Cerebellar nuclear complex (tissue), 1 donor: ENCODE data around the gene CAPN1.

ENCODE experiments used
- DNase-seq, 2 experiments: peaks; one replicate each; lab custom pipeline; 2025; lab: John Stamatoyannopoulos, UW

The CAPN1 gene

DNA sequence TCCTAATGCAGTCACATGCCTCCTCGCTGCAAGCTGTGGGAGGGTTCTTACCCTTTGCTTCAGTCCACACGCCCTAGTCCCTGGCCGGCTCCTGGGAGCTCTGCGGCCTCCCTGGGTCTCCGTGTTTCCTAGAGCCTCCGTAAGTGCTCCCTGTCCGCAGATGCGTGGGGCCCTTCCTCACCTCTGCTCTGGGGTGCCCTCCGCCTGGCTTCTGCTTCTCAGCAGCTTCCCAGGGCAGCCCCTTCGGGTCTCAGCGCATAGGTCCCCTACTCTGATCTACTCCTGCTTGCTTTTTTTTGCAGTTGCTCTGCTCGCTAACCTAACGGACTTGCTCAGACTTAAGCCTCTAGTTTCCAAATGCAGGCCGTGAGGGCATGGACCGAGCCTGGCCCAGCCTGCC, 22.4 kb downstream of the CAPN1 start:
- DNase-seq, result no peak

DNA sequence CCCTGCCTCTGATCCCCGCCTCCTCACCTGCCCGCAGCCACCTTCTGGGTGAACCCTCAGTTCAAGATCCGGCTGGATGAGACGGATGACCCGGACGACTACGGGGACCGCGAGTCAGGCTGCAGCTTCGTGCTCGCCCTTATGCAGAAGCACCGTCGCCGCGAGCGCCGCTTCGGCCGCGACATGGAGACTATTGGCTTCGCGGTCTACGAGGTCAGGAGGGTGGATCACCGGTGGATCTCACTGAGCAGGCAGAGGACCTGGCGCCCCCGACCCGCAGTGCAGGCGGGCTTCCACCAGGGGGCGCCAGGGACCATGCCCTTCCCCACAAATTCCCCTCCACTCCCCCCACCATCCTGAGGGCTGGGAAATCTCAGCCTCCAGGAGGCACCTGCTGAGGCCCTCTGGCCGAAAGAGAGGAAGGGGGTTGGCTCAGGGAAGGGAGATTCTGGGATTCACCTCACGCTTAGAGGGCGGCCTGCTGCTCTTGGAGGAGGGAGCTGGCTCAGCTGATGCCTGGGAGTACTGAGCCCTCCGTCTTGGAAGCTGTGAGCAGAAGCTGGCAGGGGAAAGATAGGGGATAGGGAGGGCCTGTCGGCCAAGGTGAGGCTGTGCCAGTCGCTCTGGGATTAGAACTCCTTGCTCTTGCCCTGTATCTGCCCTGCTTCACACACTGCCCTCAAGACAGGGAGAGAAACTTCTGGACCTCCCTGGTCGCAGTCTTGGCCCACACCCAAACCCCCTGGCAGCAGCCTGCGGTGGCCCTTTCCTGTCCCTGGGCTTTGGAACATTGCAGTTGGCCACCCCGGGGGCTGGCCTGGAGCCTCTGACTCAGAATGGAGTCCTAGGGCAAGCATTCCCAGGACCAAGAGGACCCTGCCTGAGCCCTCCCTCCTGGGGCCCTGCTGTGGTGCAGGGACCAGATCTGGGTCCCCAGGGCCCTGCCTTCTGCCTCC, 23.2 kb downstream of the CAPN1 start:
- DNase-seq, result no peak

DNA sequence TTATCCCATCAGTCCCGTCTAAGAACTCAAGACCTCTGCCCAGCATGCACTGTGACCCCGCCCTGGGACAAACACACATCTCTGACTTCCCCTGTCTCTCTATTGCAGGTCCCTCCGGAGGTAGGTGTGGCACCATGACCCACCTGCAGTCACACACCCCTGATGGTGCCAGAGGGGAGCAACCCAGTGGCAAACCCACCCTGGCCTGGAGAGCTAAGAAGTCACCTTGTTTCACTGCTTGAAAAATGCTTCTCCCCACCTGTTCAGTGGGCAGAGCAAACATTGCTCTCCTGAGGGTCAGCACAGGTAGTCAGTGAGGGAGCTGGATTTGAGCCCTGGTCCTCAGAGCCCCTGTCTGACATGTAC, 23.9 kb downstream of the CAPN1 start:
- no peak for DNase-seq

DNA sequence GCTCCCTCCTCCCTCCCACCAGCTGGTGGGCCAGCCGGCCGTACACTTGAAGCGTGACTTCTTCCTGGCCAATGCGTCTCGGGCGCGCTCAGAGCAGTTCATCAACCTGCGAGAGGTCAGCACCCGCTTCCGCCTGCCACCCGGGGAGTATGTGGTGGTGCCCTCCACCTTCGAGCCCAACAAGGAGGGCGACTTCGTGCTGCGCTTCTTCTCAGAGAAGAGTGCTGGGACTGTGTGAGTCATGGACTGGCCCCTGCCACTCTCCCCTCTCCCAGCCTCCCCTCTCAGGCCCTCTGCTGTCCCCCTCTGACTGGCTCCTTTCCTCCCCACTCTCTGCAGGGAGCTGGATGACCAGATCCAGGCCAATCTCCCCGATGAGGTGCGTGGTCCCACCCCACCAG, 24.7 kb downstream of the CAPN1 start:
- no peak for DNase-seq

DNA sequence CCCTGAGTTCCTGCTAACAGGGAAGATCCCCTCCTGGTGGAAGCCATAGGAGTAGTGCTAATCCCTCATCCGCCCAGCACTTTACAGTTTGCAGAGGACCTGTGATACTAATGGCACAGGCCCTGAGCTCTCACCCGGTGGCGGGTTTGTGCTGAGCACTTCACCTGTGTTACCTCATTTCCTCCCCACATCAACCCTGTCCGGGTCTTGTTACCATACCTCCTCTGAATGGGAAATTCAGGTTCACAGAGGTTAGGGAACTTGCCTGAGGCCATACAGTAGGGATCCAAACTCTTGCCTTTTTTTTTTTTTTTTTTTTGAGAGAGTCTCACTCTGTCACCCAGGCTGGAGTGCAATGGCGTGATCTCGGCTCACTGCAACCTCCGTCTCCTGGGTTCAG, 25.2 kb downstream of the CAPN1 start:
- no peak for DNase-seq

DNA sequence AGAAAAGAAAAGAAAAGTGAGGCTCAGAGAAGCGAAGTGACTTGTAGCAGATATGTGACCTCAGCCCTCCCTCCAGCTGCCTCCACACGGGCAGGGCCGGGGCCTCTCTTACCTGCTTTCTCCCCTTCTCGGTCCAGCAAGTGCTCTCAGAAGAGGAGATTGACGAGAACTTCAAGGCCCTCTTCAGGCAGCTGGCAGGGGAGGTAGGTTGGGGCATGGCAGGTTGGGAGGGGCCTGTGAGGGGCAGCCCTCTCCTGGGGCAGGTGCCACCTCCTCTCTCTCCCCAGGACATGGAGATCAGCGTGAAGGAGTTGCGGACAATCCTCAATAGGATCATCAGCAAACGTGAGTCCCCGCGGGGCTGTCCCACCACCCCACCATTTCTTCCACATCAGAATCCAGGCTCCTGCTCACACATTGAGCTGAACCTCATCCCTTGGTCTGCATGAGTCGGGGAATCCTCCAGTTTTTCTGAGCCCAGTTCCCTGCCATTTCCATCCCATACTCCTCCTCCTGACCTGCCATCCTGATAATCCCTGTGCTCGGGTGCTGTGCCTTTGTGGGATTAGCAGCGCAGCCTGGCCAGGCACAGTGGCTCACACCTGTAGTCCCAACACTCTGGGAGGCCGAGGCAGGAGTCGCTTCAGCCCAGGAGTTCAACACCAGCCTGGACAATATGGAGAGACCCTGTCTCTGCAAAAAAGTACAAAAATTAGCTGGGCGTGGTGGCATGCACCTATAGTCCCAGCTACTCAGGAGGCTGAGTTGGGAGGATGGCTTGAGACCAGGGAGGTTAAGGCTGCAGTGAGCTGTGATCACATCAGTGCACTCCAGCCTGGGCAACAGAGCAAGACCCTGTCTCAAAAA, 26.4 kb downstream of the CAPN1 start:
- no peak for DNase-seq

DNA sequence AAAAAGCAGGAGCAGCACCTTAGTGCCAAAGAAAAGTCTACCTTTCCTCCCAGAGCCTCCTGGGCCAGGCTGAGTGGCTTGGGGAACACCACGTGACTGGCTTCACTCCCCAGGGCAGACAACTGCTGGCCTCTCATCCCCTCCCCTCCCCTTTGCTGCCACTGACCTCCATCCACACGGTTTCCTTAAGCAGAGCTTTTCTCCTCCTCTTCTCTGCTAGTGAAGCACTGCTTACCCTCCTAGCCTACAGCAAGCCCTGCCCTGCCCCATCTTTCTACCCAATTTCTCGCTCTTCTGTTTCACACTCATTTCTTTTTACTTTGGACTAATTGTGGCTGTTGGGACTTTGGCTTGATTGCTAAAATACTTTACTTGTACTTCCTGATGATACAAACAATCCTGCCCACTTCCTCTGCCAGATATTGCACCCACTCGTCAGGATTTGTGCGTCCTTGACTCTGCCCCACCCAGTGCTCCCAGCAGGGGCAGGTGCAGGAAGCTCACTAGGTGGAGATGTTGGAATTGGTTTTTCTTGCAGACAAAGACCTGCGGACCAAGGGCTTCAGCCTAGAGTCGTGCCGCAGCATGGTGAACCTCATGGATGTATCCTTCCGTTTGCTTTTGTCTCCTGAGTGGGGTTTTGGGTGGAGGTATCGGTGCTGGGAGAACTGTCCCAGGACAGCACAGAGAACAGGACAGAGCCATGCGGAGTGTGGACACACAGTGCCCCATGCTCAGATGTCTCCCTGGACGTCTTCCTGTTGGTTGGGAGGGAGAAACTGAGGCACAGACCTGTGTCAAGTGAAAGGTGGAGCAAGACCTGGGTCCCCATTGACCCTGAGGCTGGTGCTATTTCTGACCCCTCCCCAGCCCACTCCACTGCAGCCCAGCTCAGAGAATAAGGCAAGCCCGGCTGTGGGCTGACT, 27.3 kb downstream of the CAPN1 start:
- DNase-seq, result no peak

DNA sequence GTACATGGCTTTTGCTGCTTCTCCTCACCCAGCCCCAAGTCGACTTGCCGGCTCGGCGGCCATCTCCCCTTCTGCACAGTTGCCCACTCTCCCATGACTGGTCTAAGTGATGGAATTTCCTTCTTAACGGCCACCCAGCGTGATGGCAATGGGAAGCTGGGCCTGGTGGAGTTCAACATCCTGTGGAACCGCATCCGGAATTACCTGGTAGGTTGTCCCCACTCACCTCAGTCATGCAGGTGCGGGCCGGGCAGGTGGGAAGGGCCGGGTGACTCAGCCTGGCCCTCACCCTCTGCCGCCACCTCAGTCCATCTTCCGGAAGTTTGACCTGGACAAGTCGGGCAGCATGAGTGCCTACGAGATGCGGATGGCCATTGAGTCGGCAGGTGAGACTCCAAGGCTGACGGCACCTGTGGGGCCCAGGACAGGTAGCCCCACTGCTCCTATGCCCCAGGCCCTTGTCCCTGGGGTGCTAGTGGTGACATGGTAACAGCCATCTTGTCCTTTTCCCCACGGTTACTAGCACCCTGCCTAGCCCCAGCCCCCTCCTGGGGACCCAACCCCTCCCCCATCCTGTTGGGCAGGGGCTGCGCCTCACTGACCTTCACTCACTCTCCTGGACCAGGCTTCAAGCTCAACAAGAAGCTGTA, 28.1 kb downstream of the CAPN1 start:
- no peak for DNase-seq

DNA sequence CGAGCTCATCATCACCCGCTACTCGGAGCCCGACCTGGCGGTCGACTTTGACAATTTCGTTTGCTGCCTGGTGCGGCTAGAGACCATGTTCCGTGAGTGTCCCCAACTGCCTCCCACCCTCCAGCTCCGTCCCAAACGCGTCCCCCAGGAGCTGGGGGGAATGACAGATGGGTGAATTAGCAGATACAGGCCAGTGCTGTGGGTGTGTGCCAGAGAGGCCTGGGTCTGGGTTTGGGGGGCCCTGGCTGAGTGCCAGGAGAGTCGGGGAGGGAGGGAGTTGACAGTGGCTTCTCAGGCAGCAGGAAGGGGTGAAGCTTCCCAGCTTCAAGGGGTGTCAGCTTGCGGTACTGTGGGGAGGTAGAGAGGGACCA, 28.6 kb downstream of the CAPN1 start:
- DNase-seq, result no peak

DNA sequence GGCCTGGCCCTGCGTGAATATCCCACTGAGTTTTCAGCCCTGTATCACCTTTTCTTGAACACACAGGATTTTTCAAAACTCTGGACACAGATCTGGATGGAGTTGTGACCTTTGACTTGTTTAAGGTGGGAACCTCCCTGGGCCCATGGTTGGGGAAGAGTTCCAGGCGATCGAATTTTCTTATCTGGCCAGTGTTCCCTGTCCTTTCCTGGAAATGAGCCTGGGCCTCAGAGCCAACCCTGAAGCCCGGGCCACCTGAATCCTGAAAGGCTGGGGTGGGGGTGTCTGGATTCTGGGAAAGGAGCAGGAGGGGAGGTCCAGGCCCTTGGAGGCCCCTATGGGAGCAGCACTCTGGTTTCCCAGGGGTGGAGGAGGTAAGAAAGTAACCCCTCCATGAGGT, 29.0 kb downstream of the CAPN1 start:
- DNase-seq, result no peak

DNA sequence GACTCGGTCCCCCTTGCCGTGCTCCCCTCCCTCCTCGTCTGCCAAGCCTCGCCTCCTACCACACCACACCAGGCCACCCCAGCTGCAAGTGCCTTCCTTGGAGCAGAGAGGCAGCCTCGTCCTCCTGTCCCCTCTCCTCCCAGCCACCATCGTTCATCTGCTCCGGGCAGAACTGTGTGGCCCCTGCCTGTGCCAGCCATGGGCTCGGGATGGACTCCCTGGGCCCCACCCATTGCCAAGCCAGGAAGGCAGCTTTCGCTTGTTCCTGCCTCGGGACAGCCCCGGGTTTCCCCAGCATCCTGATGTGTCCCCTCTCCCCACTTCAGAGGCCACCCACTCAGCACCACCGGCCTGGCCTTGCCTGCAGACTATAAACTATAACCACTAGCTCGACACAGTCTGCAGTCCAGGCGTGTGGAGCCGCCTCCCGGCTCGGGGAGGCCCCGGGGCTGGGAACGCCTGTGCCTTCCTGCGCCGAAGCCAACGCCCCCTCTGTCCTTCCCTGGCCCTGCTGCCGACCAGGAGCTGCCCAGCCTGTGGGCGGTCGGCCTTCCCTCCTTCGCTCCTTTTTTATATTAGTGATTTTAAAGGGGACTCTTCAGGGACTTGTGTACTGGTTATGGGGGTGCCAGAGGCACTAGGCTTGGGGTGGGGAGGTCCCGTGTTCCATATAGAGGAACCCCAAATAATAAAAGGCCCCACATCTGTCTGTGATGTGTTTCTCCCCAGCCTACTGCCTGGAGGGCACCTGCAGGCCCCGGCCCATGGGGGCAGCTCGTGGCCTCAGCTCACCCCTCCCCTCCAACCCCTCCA, 29.8 kb downstream of the CAPN1 start:
- no peak for DNase-seq

DNA sequence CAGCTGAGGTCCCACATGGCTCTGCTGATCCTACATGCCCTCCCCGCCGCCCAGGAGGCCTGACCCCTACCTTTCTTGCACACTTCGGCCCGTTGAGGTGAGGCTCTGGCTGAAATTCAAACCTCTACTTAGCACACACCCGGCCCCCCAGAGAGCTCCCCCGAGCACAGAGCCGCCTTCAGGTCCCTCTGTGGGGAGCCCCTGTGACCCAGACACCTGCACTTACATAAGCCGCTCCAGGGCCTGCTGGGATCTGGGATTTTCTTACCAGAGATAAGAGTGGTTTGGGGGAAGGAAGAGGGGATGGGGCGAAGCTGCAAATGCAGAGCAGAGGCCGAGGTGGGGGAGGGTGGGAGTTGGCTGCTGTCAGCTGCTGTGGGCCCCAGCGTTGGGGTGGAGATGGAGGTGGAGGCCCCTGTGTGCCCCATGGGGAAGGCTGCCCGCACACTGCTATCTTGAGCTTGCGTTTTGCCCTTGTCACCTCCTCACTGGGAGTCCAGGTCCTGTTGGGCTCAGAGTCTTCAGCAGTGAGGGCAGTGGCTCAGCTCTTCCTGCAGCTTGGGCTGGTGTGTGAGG, 30.6 kb downstream of the CAPN1 start:
- DNase-seq, result no peak

DNA sequence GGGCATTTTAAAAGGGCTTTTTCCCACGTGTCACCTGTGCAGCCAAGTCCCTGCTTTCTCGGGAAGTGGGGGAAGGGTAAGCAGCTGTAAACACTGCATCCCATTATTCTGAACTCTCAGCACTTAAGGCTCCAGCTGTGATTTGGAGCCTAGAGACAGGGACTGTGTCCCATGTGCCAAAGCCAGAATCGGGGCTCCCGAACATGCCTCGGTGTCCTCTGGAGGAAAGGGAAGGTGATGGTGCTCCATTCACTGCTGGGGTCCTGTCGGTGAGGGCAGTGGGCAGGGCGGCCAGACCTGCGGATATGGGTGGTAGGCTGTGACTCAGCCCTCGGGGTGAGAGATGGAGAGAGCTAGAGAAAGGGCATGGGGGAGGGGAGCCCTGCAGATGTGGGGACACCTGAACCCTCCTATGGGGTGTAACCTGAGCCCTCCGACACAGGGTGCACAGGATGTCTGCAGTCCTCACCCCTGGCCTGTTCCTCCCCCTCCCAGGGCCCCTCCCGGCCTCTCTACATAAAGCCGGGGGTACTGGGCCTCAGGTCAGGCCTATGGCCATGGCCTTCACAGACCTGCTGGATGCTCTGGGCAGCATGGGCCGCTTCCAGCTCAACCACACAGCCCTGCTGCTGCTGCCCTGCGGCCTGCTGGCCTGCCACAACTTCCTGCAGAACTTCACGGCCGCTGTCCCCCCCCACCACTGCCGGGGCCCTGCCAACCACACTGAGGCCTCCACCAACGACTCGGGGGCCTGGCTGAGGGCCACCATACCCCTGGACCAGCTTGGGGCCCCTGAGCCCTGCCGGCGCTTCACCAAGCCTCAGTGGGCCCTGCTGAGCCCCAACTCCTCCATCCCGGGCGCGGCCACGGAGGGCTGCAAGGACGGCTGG, 31.8 kb downstream of the CAPN1 start:
- no peak for DNase-seq

DNA sequence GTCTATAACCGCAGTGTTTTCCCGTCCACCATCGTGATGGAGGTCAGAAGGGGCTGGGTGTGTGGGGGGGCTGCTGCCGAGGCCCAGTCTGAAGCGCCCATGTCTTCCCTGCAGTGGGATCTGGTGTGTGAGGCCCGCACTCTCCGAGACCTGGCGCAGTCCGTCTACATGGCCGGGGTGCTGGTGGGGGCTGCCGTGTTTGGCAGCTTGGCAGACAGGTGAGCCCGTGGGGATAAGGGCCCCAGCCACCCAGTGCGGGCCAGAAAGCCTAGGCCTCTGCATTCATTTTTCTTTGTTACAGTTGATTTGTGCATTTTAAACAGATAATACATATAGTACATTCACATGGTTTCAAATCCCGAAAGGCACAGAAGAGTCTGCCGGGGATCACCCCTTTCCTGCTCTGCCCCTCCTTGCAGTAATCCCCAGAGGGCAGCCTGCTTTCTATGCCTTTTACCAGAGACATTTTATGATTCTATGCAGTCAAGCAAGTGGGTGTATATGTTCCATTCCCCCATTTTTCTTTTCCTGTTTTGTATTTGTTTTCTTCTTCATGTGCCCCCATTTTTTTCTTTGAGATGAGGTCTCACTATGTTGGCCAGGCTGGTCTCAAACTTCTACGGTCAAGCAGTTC, 32.6 kb downstream of the CAPN1 start:
- DNase-seq, result no peak

DNA sequence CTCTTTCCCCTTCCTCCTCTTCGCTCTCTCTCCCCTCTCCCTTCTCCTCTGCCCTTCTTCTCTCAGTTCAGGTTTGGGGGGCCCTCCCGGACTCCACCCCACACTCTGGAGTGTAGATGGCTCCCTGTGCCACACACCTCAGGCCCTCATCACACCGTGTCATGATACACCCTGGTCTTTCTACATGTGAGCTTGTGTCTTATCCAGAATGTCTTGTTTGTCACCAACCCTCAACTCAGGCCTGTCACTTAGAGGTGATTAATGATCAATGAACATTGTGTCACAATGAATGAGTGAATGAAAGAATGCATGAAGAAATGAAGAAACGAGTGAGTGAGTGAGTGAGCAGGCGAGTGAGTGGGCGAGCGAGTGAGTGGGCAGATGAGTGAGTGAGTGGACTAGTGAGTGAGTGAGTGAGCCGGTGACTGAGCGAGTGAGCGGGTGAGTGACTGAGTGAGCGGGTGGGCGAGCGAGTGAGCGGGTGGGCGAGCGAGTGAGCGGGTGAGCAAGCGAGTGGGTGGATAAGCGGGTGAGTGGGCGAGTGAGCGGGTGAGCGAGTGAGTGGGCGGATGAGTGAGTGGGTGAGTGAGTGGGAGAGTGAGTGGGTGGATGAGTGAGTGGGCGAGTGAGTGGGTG, 33.8 kb downstream of the CAPN1 start:
- no peak for DNase-seq

DNA sequence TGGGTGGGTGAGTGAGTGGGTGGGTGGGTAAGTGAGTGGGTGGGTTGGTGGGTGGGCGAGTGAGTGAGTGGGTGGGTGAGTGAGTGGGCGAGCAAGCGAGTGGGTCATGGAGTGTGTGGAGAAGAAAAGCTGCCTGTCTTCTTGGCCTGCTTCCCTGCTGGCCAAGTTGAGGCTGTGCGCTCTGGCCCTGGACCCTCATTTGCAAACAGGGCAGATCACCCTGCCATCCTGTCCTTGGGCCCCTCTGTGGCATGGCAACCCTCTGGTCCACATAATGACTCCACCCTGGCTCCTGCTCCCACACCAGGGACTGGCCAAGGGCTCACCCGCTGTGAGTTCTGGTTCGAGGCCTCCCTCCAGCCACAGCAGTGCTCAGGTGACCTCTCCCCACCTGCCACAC, 35.1 kb downstream of the CAPN1 start:
- DNase-seq, result no peak

DNA sequence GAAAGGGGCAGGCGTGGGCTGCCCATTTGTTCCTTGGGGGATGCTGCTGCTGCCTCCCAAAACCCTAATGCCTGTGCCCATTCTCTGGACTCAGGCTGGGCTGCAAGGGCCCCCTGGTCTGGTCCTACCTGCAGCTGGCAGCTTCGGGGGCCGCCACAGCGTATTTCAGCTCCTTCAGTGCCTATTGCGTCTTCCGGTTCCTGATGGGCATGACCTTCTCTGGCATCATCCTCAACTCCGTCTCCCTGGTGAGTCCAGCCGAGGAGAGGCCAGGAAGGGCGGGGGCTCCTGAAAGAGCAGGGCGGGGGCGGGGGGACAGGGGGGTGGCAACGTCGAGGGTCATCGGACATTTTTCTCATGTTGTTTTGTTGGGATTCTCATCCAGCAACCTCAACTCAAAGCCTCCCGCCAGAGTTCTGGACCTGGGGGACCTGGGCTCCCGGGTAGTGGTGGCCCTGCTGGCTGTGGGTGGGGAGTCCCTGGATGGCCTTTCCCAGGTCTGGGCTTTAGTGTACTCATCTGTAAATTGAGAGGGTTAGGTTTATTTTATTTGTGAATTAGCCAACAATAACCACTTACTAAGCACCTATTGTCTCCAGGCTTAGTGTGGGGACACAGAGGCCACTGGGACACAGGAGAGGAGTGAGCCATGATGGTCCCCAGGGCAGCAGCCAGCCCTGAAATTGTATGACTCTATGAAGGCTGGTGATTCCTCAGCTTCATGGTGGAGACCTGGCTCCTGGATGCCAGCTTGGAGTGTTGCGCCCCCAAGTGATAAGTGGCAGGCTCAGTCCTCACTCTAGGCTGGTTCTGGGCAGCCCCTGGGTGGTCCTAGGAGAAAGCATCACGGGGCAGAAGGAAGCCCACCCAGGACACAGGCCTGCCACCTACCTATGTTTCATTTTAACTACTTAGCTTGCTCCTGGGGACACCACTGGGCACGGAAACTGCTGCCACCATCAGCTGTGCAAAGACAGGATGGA, 36.0 kb downstream of the CAPN1 start:
- DNase-seq, result no peak
